SU-DHL-6 (cell line): ENCODE measurements around the gene MTMR10.

Experiments
- H2AFZ ChIP-seq: fragments of 200-600 bp; sonication (generic); 2 replicates; pipeline ENCODE4 v1.6.1; 2014; ENCODE audit warnings: low read depth, mild to moderate bottlenecking, moderate library complexity, mixed read lengths, antibody characterized with exemption, low read length; ENCODE audit not compliant: severe bottlenecking
- H3F3A ChIP-seq: fragments of 200-600 bp; shearing (Covaris generic); 2 replicates; pipeline ENCODE4 v1.6.0; 2016; ENCODE audit warnings: antibody characterized with exemption, mild to moderate bottlenecking; ENCODE audit not compliant: insufficient read depth
- H3K27ac ChIP-seq: fragments of 200-600 bp; sonication (generic); 2 replicates; pipeline ENCODE4 v1.5.1; 2016; ENCODE audit warnings: low read depth, mild to moderate bottlenecking, low read length, moderate library complexity, mixed read lengths
- H3K27me3 ChIP-seq: fragments of 200-600 bp; sonication (generic), shearing (Covaris generic); 2 replicates; pipeline ENCODE4 v1.6.0; 2014; ENCODE audit warnings: mild to moderate bottlenecking, low read length
- H3K36me3 ChIP-seq: fragments of 200-600 bp; sonication (generic); 2 replicates; pipeline ENCODE4 v1.6.1; 2014; ENCODE audit warnings: mild to moderate bottlenecking, low read length, mixed read lengths
- H3K4me2 ChIP-seq: fragments of 300-600, 200-600 bp; shearing (Covaris generic), sonication (generic); 2 replicates; pipeline ENCODE4 v1.6.0; 2014; ENCODE audit warnings: low read length, low read depth, mild to moderate bottlenecking; ENCODE audit not compliant: poor library complexity, severe bottlenecking
- H3K4me3 ChIP-seq: fragments of 200-600 bp; sonication (generic); 2 replicates; pipeline ENCODE4 v1.5.1; 2014; ENCODE audit warnings: antibody characterized with exemption, low read length, mild to moderate bottlenecking, mixed read lengths; ENCODE audit not compliant: insufficient read depth, poor library complexity, severe bottlenecking
- H3K79me2 ChIP-seq: fragments of 200-600 bp; sonication (generic); 2 replicates; pipeline ENCODE4 v1.6.1; 2014; ENCODE audit warnings: mild to moderate bottlenecking, low read length, moderate library complexity; ENCODE audit not compliant: insufficient read depth
- H3K9ac ChIP-seq: fragments of 200-600 bp; sonication (generic); 2 replicates; pipeline ENCODE4 v1.7.0; 2014; ENCODE audit warnings: mild to moderate bottlenecking, low read length
- H3K9me2 ChIP-seq: fragments of 200-600 bp; sonication (generic); replicated peaks from 2 replicates; pipeline ENCODE4 v1.6.1; 2014; ENCODE audit warnings: low read length; ENCODE audit not compliant: insufficient read depth
- H3K9me3 ChIP-seq: fragments of 200-600 bp; sonication (generic); 2 replicates; pipeline ENCODE4 v1.6.1; 2014; ENCODE audit warnings: low read length, mixed read lengths; ENCODE audit not compliant: insufficient read depth
- H4K20me1 ChIP-seq: fragments of 200-600 bp; sonication (generic); 2 replicates; pipeline ENCODE4 v1.6.1; 2014; ENCODE audit warnings: low read depth, mild to moderate bottlenecking, antibody characterized with exemption, low read length, moderate library complexity, mixed read lengths
- EZH2phosphoT487 ChIP-seq: fragments of 200-600 bp; sonication (generic), shearing (Covaris generic); conservative IDR thresholded peaks from 2 replicates; pipeline ENCODE4 v1.6.1; 2018; ENCODE audit warnings: mild to moderate bottlenecking, antibody characterized with exemption, low read length, moderate library complexity, mixed read lengths
- TF ChIP-seq, protein P1 (sequence below): fragments of 200-600 bp; sonication (generic); IDR thresholded peaks from one replicate; pipeline ENCODE4 v1.5.1; 2017; ENCODE audit warnings: antibody characterized with exemption, mild to moderate bottlenecking, low read length, moderate library complexity; ENCODE audit not compliant: insufficient read depth, poor library complexity, severe bottlenecking

Gene MTMR10

DNA sequence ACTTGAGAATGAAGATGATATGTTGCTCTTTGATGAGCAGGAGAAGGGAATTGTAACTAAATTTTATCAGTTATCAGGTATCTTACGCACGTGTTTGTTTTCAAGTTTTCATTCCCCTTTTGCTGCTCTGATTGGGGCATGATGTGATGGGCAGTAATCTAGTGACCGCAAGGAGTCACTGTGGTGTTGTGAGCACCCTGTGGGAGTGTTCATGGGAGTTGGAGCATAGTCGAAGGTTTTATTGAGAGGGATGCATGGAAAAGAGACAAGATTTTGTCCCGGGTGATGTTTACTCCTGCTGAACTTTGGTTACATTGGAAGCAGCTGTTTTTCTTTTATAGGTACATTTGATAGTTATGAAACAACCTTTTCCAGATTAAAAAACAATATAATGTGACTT lies 85.6 kb downstream of the MTMR10 start:
- Histone ChIP-seq H3K36me3 (no peaks in the 10 kb centered on the region), H3K9me3 (no peaks in the 10 kb centered on the region), H4K20me1 (no peaks in the 10 kb centered on the region), H3F3A (0 out of 2 replicates have a peak, but pooled peaks cover 4% of the 10 kb centered on the region), H3K27ac (no peak overlapping the region), H3K9ac (no peak overlapping the region), H3K4me2 (no peak overlapping the region), H3K27me3 (no peaks in the 10 kb centered on the region), H3K9me2 (no peaks in the 10 kb centered on the region), H3K79me2 (no peaks in the 10 kb centered on the region), H2AFZ (no peak overlapping the region), H3K4me3 (no peak overlapping the region)
- TF ChIP-seq, protein P1, sequence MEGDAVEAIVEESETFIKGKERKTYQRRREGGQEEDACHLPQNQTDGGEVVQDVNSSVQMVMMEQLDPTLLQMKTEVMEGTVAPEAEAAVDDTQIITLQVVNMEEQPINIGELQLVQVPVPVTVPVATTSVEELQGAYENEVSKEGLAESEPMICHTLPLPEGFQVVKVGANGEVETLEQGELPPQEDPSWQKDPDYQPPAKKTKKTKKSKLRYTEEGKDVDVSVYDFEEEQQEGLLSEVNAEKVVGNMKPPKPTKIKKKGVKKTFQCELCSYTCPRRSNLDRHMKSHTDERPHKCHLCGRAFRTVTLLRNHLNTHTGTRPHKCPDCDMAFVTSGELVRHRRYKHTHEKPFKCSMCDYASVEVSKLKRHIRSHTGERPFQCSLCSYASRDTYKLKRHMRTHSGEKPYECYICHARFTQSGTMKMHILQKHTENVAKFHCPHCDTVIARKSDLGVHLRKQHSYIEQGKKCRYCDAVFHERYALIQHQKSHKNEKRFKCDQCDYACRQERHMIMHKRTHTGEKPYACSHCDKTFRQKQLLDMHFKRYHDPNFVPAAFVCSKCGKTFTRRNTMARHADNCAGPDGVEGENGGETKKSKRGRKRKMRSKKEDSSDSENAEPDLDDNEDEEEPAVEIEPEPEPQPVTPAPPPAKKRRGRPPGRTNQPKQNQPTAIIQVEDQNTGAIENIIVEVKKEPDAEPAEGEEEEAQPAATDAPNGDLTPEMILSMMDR: no peak
- no peak for TF ChIP-seq EZH2phosphoT487

DNA sequence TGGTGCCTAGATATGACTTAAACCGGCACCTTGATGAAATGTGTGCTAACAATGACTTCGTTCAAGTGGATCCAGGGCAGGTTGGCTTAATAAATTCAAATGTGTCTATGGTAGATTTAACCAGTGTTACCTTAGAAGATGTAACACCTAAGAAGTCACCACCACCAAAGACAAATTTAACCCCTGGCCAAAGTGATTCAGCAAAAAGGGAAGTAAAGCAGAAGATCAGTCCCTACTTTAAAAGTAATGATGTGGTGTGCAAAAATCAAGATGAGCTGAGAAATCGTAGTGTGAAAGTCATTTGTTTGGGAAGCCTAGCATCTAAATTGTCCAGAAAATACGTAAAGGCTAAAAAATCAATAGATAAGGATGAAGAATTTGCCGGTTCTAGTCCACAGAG lies 86.6 kb downstream of the MTMR10 start:
- H3K9ac ChIP-seq: no peak overlapping the region
- TF ChIP-seq EZH2phosphoT487: no peak
- TF ChIP-seq, protein P1: no peak
- H4K20me1 ChIP-seq: no peaks in the 10 kb centered on the region
- H3K36me3 ChIP-seq: no peaks in the 10 kb centered on the region
- no peak overlapping the region for H3K4me3 ChIP-seq
- H2AFZ ChIP-seq: no peak overlapping the region
- H3F3A ChIP-seq: 0 out of 2 replicates have a peak, but pooled peaks cover 4% of the 10 kb centered on the region
- H3K27ac ChIP-seq: no peak overlapping the region
- H3K4me2 ChIP-seq: peak overlapping the region; percentile 83
- no peaks in the 10 kb centered on the region for H3K79me2 ChIP-seq
- H3K9me2 ChIP-seq: no peaks in the 10 kb centered on the region
- no peaks in the 10 kb centered on the region for H3K27me3 ChIP-seq
- H3K9me3 ChIP-seq: no peaks in the 10 kb centered on the region

DNA sequence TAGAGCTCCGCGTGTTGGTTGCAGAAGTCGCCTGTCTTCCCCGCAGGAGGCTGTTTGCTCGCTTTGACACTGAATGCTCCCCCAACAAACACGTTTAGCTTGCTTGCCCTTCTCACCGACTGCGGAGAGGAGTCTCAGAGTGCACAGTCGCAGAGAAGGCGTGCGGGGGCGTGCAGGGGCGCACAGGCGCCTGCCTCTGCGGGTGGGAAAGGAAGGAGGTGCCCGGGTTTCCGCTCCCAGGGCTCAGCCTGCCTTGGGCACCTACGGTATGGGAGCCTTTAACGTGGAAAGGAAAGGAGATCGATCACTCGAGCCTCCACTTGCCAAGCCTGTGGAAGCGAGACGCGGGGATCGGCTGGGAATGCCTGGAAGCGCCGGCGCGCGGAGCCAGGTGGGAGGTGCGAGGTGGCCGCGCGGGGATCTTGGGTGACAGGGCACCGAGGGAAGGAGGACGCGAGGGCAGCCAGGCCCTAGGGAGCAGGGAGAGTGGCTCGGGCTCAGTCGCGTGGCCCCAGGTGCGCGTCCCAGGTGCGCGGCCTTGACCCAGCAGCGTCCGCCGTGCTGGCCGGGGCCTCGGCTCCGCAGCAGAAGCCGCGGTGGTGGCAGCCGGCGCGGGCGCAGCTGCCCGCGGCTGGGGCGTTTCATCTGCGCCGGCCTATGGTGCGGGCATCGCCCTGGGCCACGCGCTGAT lies 87.8 kb downstream of the MTMR10 start, which contains the start of gene FAN1:
Gene FAN1, plus strand, starts transcription at position 419 of the 691 bp plus-strand sequence. CDS start 749 bp downstream, outside the sequence.
- TF ChIP-seq, protein P1: no peak
- no peak for TF ChIP-seq EZH2phosphoT487
- no peaks in the 10 kb centered on the region for H4K20me1 ChIP-seq
- H3K27ac ChIP-seq: no peak within 1 kb of the TSS
- no peaks in the 10 kb centered on the region for H3K27me3 ChIP-seq
- H3K4me3 ChIP-seq: peak within 1 kb of the TSS; percentile 58
- 0 out of 2 replicates have a peak, but pooled peaks cover 4% of the 10 kb centered on the region for H3F3A ChIP-seq
- H2AFZ ChIP-seq: peak within 1 kb of the TSS; percentile 95
- H3K36me3 ChIP-seq: no peaks in the 10 kb centered on the region
- peak within 1 kb of the TSS; percentile 83 for H3K4me2 ChIP-seq
- peak within 1 kb of the TSS; percentile 60 for H3K9ac ChIP-seq
- H3K9me2 ChIP-seq: no peaks in the 10 kb centered on the region
- no peaks in the 10 kb centered on the region for H3K79me2 ChIP-seq
- no peaks in the 10 kb centered on the region for H3K9me3 ChIP-seq
